Body of pancreas (tissue), 4 donors: Measurements from ENCODE around the gene NGDN.

ENCODE experiments used
- POLR2A ChIP-seq, 3 donors: fragments of 450-650 bp; IDR thresholded peaks; one replicate each; pipeline ENCODE4 v1.6.1; 2016; ENCODE audit warnings: antibody characterized with exemption in 3 of 3, mild to moderate bottlenecking in 2 of 3
- TF ChIP-seq, protein P1 (sequence below), 7 experiments: fragments of 450-650 bp in 4 of 7; fragments of 200-600 bp in 3 of 7; sonication (generic) in 3 of 7; IDR thresholded peaks; one replicate each; pipeline ENCODE4 v1.5.1; 2016 to 2019; ENCODE audit warnings: antibody characterized with exemption in 7 of 7

DNA sequence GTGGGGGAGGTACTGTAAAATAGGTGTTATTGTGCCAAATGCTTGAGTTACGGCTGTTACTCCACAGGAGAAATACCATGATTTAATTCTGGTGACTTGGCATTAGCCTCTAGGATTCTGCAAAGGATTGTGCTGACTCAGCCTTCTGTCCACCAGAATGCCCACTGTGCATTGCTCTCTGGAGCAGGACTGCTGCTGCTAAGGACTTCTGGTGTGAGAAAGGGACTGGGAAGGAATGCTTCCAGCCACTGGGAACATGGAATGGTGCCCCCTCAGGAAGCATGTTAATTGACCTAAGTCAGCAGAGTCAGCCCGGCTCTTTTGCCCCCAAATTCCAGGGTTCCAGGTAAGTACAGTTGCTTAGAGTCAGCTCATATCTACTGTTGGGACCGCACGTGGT is 49.2 kb downstream of the NGDN start:
- TF ChIP-seq, protein P1, sequence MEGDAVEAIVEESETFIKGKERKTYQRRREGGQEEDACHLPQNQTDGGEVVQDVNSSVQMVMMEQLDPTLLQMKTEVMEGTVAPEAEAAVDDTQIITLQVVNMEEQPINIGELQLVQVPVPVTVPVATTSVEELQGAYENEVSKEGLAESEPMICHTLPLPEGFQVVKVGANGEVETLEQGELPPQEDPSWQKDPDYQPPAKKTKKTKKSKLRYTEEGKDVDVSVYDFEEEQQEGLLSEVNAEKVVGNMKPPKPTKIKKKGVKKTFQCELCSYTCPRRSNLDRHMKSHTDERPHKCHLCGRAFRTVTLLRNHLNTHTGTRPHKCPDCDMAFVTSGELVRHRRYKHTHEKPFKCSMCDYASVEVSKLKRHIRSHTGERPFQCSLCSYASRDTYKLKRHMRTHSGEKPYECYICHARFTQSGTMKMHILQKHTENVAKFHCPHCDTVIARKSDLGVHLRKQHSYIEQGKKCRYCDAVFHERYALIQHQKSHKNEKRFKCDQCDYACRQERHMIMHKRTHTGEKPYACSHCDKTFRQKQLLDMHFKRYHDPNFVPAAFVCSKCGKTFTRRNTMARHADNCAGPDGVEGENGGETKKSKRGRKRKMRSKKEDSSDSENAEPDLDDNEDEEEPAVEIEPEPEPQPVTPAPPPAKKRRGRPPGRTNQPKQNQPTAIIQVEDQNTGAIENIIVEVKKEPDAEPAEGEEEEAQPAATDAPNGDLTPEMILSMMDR (IDR thresholded peaks at IDR 0.05): no peak
- TF ChIP-seq POLR2A (IDR thresholded peaks at IDR 0.05): no peak
